Smooth muscle cell (in vitro differentiated cells): Measurements from ENCODE around the gene BMP8B. TPM values are rescaled to one million over a fixed set of nuclear protein-coding genes. Genes with fewer than 3 reads are reported as not detected.
A peak's percentile ranks its signal among the peaks of the same experiment; 100 is the strongest.

ENCODE experiments used
- DNase-seq: peaks from one replicate; lab custom pipeline; 2025; ENCODE audit not compliant: unreplicated experiment; lab: John Stamatoyannopoulos, UW
- H2AFZ ChIP-seq: fragments of 200-600 bp; sonication (generic); 2 replicates; pipeline ENCODE4 v1.6.0; 2016; ENCODE audit warnings: antibody characterized with exemption, low read depth, mild to moderate bottlenecking
- H3F3A ChIP-seq: fragments of 200-600 bp; sonication (generic); 2 replicates; pipeline ENCODE4 v1.6.0; 2017; ENCODE audit warnings: antibody characterized with exemption, low read depth
- H3K27ac ChIP-seq: fragments of 200-600 bp; sonication (generic); 2 replicates; pipeline ENCODE4 v1.5.1; 2016; ENCODE audit warnings: low read depth, mild to moderate bottlenecking
- H3K27me3 ChIP-seq: fragments of 200-600 bp; sonication (generic); 2 replicates; pipeline ENCODE4 v1.6.1; 2016; ENCODE audit warnings: low read depth, mild to moderate bottlenecking
- H3K36me3 ChIP-seq: fragments of 200-600 bp; sonication (generic); 2 replicates; pipeline ENCODE4 v1.5.1; 2016; ENCODE audit warnings: low read depth
- H3K4me1 ChIP-seq: fragments of 200-600 bp; sonication (generic); 2 replicates; pipeline ENCODE4 v1.5.1; 2016; ENCODE audit warnings: low read depth
- H3K4me2 ChIP-seq: fragments of 200-600 bp; sonication (generic); 2 replicates; pipeline ENCODE4 v1.6.0; 2016; ENCODE audit warnings: mild to moderate bottlenecking
- H3K4me3 ChIP-seq: fragments of 200-600 bp; sonication (generic); 2 replicates; pipeline ENCODE4 v1.5.1; 2016; ENCODE audit warnings: mild to moderate bottlenecking
- H3K79me2 ChIP-seq: fragments of 200-600 bp; sonication (generic); 2 replicates; pipeline ENCODE4 v1.6.0; 2016; ENCODE audit warnings: low read depth, mild to moderate bottlenecking
- H3K9ac ChIP-seq: fragments of 200-600 bp; sonication (generic); 2 replicates; pipeline ENCODE4 v1.6.0; 2016; ENCODE audit warnings: low read depth
- H3K9me3 ChIP-seq: fragments of 200-600 bp; sonication (generic); replicated peaks from 2 replicates; pipeline ENCODE4 v1.5.1; 2016; ENCODE audit warnings: low read depth
- H4K20me1 ChIP-seq: fragments of 200-600 bp; sonication (generic); 2 replicates; pipeline ENCODE4 v1.6.0; 2016; ENCODE audit warnings: low read depth
- WGBS: methylation state at CpG from one replicate; pipeline ENCODE4 v1.1.7; 2016; ENCODE audit warnings: low lambda C conversion rate; 5-methylcytosine and 5-hydroxymethylcytosine counted together
- polyA plus RNA-seq: library from polyadenylated mRNA; unstranded; fragments of >200 nt; fragmentation: Nextera tagmentation; extraction: Ambion mirVana; gene quantifications from 2 replicates; pipeline ENCODE4 v1.2.1, GENCODE V29; 2016
- small RNA-seq: library from RNA; depleted of rRNA; stranded (forward); fragments of <200 nt; gene quantifications from one replicate; pipeline ENCODE3, GENCODE V24; 2014
- total RNA-seq: library from RNA; depleted of rRNA; stranded (reverse); fragments of >200 nt; gene quantifications from 2 replicates; pipeline ENCODE4 v1.2.3, GENCODE V29; 2014
- TF ChIP-seq, protein P1 (sequence below): fragments of 200-600 bp; sonication (generic); IDR thresholded peaks from 2 replicates; pipeline ENCODE4 v1.5.1; 2017; ENCODE audit warnings: borderline replicate concordance, mild to moderate bottlenecking, antibody characterized with exemption; ENCODE audit not compliant: insufficient read depth, poor library complexity, severe bottlenecking

BMP8B gene
- total and polyA plus RNA-seq, 2 experiments from 2014 or later = 0.06 TPM; not detected in 1

- no peaks in the 10 kb centered on the region for H3K36me3 ChIP-seq
- H4K20me1 ChIP-seq = no peaks in the 10 kb centered on the region
- no peak overlapping the region for H2AFZ ChIP-seq
- peak overlapping the region; percentile 41 for H3K4me2 ChIP-seq
- TF ChIP-seq, protein P1, sequence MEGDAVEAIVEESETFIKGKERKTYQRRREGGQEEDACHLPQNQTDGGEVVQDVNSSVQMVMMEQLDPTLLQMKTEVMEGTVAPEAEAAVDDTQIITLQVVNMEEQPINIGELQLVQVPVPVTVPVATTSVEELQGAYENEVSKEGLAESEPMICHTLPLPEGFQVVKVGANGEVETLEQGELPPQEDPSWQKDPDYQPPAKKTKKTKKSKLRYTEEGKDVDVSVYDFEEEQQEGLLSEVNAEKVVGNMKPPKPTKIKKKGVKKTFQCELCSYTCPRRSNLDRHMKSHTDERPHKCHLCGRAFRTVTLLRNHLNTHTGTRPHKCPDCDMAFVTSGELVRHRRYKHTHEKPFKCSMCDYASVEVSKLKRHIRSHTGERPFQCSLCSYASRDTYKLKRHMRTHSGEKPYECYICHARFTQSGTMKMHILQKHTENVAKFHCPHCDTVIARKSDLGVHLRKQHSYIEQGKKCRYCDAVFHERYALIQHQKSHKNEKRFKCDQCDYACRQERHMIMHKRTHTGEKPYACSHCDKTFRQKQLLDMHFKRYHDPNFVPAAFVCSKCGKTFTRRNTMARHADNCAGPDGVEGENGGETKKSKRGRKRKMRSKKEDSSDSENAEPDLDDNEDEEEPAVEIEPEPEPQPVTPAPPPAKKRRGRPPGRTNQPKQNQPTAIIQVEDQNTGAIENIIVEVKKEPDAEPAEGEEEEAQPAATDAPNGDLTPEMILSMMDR = no peak
- H3K9ac ChIP-seq = no peak overlapping the region
- no peak for DNase-seq
- H3K27ac ChIP-seq = no peak overlapping the region
- no peak overlapping the region for H3K4me3 ChIP-seq
- H3K27me3 ChIP-seq = peaks cover 68% of the 10 kb centered on the region
- no peaks in the 10 kb centered on the region for H3K9me3 ChIP-seq
- peaks cover 12% of the 10 kb centered on the region for H3K4me1 ChIP-seq
- H3K79me2 ChIP-seq = no peaks in the 10 kb centered on the region
- no peaks in the 10 kb centered on the region for H3F3A ChIP-seq
- WGBS = 32% methylated on average over 12 of the region's 12 CpGs
These were observed 77.3 kb downstream of the BMP8B start for GRCh38 chr1:39711104-39711965.

DNA sequence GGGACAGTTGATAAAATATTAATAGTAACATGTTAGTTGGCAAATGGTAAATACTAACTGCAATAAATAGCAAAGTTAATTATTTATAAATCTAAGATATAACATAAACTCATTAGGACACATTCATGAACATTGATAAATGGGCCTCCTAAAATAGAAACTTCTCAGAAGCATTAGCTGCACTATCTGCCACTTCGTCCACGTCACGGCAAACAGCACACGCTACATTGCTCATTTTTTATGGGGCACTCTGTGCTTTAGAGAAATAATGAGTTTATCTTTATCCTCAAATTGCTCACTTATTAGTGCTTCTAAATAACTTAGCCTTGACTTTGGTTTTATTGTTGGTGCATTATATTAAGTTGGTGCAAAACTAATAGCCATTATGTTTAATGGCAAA, 81.2 kb downstream of the BMP8B start:
- TF ChIP-seq, protein P1 = no peak
- Histone ChIP-seq H3F3A (no peaks in the 10 kb centered on the region), H3K36me3 (no peaks in the 10 kb centered on the region), H3K27ac (no peak overlapping the region), H3K4me3 (no peak overlapping the region), H3K9me3 (no peaks in the 10 kb centered on the region), H4K20me1 (no peaks in the 10 kb centered on the region), H3K79me2 (no peaks in the 10 kb centered on the region), H3K4me2 (no peak overlapping the region), H3K4me1 (peaks cover 12% of the 10 kb centered on the region), H3K27me3 (peaks cover 63% of the 10 kb centered on the region), H2AFZ (no peak overlapping the region), H3K9ac (no peak overlapping the region)
- DNase-seq = no peak
- WGBS = 69% methylated on average over 4 of the region's 4 CpGs

Small RNAs within 50 kb of the gene (small RNA-seq; reads per million reads assigned to genes)
- gene AL033527.1 = not detected
- gene RNU7-121P = not detected

Other genes with a start within 250 kb of the BMP8B start
- gene PABPC4, start 212.1 kb downstream of the BMP8B start, total RNA-seq = 76.3 and 106 TPM in 2 replicates
- gene PABPC4, start 212.1 kb downstream of the BMP8B start, polyA plus RNA-seq = 67.1 and 90.3 TPM in 2 replicates
- 5.1 and 7.8 TPM in 2 replicates for gene HEYL, start 149.2 kb downstream of the BMP8B start, total RNA-seq
- gene HEYL, start 149.2 kb downstream of the BMP8B start, polyA plus RNA-seq = 12.2 and 16.5 TPM in 2 replicates
- gene NT5C1A, start 116.8 kb downstream of the BMP8B start, total RNA-seq = not detected in 2 replicates
- gene NT5C1A, start 116.8 kb downstream of the BMP8B start, polyA plus RNA-seq = not detected in 2 replicates
- gene HPCAL4, start 97.4 kb downstream of the BMP8B start, total RNA-seq = 0.04 and 0.22 TPM in 2 replicates
- 0.17 TPM in 1 of 2 replicates, not detected in the other for gene HPCAL4, start 97.4 kb downstream of the BMP8B start, polyA plus RNA-seq
- gene PPIE, start 50.0 kb downstream of the BMP8B start, total RNA-seq = 45.1 and 47.8 TPM in 2 replicates
- 62.0 and 75.9 TPM in 2 replicates for gene PPIE, start 50.0 kb downstream of the BMP8B start, polyA plus RNA-seq
- gene OXCT2, start 17.5 kb downstream of the BMP8B start, total RNA-seq = not detected in 2 replicates
- not detected in 2 replicates for gene OXCT2, start 17.5 kb downstream of the BMP8B start, polyA plus RNA-seq
- gene TRIT1, start 94.6 kb upstream of the BMP8B start, total RNA-seq = 22.1 and 26.7 TPM in 2 replicates
- 12.8 and 19.7 TPM in 2 replicates for gene TRIT1, start 94.6 kb upstream of the BMP8B start, polyA plus RNA-seq
- 3.7 and 4.5 TPM in 2 replicates for gene MYCL, start 113.1 kb upstream of the BMP8B start, total RNA-seq
- 0.98 and 2.4 TPM in 2 replicates for gene MYCL, start 113.1 kb upstream of the BMP8B start, polyA plus RNA-seq
- gene MFSD2A, start 166.3 kb upstream of the BMP8B start, total RNA-seq = 3.2 and 3.3 TPM in 2 replicates
- gene MFSD2A, start 166.3 kb upstream of the BMP8B start, polyA plus RNA-seq = 5.3 and 5.5 TPM in 2 replicates